ENCODE data around the gene CPNE9. TPM values are rescaled to one million over a fixed set of nuclear protein-coding genes. Genes with fewer than 3 reads are reported as not detected.
"Not testable (repeated sequence)": the region's sequence is repeated elsewhere in the genome, so short reads cannot be mapped to it uniquely, and the experiment has no call there.

The CPNE9 gene
- total RNA-seq, 1 experiment from 2014 or later, result 0.07 TPM

- Histone ChIP-seq H3K9me3 (ENCODE audit: low read length) (no peaks in the 10 kb centered on the region), H2AFZ (ENCODE audit: low read length) (peak within 1 kb of the TSS; percentile 93), H4K20me1 (ENCODE audit: low read length) (no peaks in the 10 kb centered on the region), H3K27me3 (ENCODE audit: low read length) (no peaks in the 10 kb centered on the region), H3K4me3 (ENCODE audit: low read length) (peak within 1 kb of the TSS; percentile 80), H3F3A (ENCODE audit: low read length, unreplicated experiment) (no peaks in the 10 kb centered on the region), H3K36me3 (ENCODE audit: low read depth, low read length) (no peaks in the 10 kb centered on the region; the same call in 1 of the 2 replicates), H3K9me2 (replicated peaks; ENCODE audit: low read length) (no peaks in the 10 kb centered on the region), H3K4me2 (ENCODE audit: low read length) (peak within 1 kb of the TSS; percentile 88), H3K79me2 (ENCODE audit: low read length) (peaks cover 18% of the 10 kb centered on the region), H3K9ac (ENCODE audit: low read length) (peak within 1 kb of the TSS; percentile 77), H3K4me1 (ENCODE audit: insufficient read depth, low read length) (peaks cover 25% of the 10 kb centered on the region), H3K27ac (ENCODE audit: low read length) (no peak within 1 kb of the TSS)
- TF ChIP-seq EZH2 (IDR thresholded peaks at IDR 0.05; ENCODE audit: low read length, unreplicated experiment) (no peak), EZH2phosphoT487 (IDR thresholded peaks at IDR 0.05; ENCODE audit: borderline replicate concordance, low read length) (no peak)
- TF ChIP-seq, protein P1, sequence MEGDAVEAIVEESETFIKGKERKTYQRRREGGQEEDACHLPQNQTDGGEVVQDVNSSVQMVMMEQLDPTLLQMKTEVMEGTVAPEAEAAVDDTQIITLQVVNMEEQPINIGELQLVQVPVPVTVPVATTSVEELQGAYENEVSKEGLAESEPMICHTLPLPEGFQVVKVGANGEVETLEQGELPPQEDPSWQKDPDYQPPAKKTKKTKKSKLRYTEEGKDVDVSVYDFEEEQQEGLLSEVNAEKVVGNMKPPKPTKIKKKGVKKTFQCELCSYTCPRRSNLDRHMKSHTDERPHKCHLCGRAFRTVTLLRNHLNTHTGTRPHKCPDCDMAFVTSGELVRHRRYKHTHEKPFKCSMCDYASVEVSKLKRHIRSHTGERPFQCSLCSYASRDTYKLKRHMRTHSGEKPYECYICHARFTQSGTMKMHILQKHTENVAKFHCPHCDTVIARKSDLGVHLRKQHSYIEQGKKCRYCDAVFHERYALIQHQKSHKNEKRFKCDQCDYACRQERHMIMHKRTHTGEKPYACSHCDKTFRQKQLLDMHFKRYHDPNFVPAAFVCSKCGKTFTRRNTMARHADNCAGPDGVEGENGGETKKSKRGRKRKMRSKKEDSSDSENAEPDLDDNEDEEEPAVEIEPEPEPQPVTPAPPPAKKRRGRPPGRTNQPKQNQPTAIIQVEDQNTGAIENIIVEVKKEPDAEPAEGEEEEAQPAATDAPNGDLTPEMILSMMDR (conservative IDR thresholded peaks at IDR 0.05; ENCODE audit: low read depth, low read length), result no peak
- ATAC-seq (peak; percentile 92), DNase-seq (peak; percentile 79)
- no TSS peak for BruUV-seq (replicated peaks)
- intact Hi-C loops (cut with micrococcal nuclease), result loop anchor here (2.0 to 10.0 kb wide), 2 partner anchors 15 to 55 kb away; no protein-coding TSS in a partner anchor
- CTCF ChIA-PET, result no interaction called here
- POLR2A ChIA-PET (ENCODE audit: unreplicated experiment), result interaction anchor here (0.7 kb wide), 1 partner anchor 19 kb away, joined by 3 read pairs; no protein-coding TSS in a partner anchor
These were observed 66.0 kb downstream of the CPNE9 start, which contains the start of gene CAMK1 for GRCh38 chr3:9769426-9770275. Gene CAMK1 (minus strand): TSS chr3:9769947. CDS start chr3:9767749, 2,198 bp downstream.

DNA sequence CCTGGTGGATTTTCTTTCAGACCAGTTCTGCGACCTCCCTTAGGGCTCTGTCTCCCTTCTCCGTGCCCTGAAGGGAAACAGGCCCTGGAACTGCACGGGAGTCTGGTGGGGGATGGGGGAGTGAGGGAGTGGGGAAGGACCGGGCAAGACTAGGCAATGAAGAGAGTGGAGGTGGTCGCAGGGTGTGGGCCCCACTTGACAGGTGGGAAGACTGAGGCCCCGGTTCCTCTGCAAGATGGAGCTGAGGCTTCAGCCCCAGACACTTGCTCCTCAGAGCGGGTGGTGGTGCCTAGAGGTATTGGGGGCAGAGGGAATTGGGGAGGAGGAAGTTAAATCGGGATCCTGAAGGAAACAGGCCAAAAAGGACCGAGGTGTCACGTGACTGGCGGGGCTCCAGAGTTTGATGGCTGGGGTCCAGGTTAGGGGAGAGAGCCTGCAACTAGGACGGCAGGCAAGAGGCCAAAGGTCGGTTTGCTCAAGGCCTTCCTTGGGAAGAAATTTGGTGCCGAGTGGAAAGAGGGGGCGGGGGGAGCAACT, 66.7 kb downstream of the CPNE9 start:
- no peaks in the 10 kb centered on the region for H3K9me3 ChIP-seq (ENCODE audit: low read length)
- no TSS peak for BruUV-seq (replicated peaks)
- peak overlapping the region; percentile 88 for H3K4me2 ChIP-seq (ENCODE audit: low read length)
- ATAC-seq, result no peak
- H3F3A ChIP-seq (ENCODE audit: low read length, unreplicated experiment), result no peaks in the 10 kb centered on the region
- peak overlapping the region; percentile 77 for H3K9ac ChIP-seq (ENCODE audit: low read length)
- H3K36me3 ChIP-seq (ENCODE audit: low read depth, low read length), result no peaks in the 10 kb centered on the region; the same call in 1 of the 2 replicates
- DNase-seq, result no peak
- peaks cover 25% of the 10 kb centered on the region for H3K4me1 ChIP-seq (ENCODE audit: insufficient read depth, low read length)
- H3K27me3 ChIP-seq (ENCODE audit: low read length), result no peaks in the 10 kb centered on the region
- intact Hi-C loops (cut with micrococcal nuclease), result loop anchor here (10.0 kb wide), 1 partner anchor 56 kb away; no protein-coding TSS in a partner anchor
- POLR2A ChIA-PET (ENCODE audit: unreplicated experiment), result interaction anchor here (0.7 kb wide), 1 partner anchor 19 kb away, joined by 3 read pairs; no protein-coding TSS in a partner anchor
- TF ChIP-seq, protein P1 (conservative IDR thresholded peaks at IDR 0.05; ENCODE audit: low read depth, low read length), result no peak
- no peak for TF ChIP-seq EZH2 (IDR thresholded peaks at IDR 0.05; ENCODE audit: low read length, unreplicated experiment)
- TF ChIP-seq EZH2phosphoT487 (IDR thresholded peaks at IDR 0.05; ENCODE audit: borderline replicate concordance, low read length), result no peak
- no peaks in the 10 kb centered on the region for H3K9me2 ChIP-seq (replicated peaks; ENCODE audit: low read length)
- H3K79me2 ChIP-seq (ENCODE audit: low read length), result peaks cover 18% of the 10 kb centered on the region
- H3K4me3 ChIP-seq (ENCODE audit: low read length), result peak overlapping the region; percentile 80
- no peak overlapping the region for H3K27ac ChIP-seq (ENCODE audit: low read length)
- no peaks in the 10 kb centered on the region for H4K20me1 ChIP-seq (ENCODE audit: low read length)
- H2AFZ ChIP-seq (ENCODE audit: low read length), result peak overlapping the region; percentile 93
- CTCF ChIA-PET, result interaction anchor here (0.9 kb wide), 1 partner anchor 80 kb away, joined by 3 read pairs; no protein-coding TSS in a partner anchor

- H3K9me2 ChIP-seq (replicated peaks; ENCODE audit: low read length); H4K20me1 ChIP-seq (ENCODE audit: low read length); H2AFZ ChIP-seq (ENCODE audit: low read length); H3K4me2 ChIP-seq (ENCODE audit: low read length); DNase-seq; H3K27ac ChIP-seq (ENCODE audit: low read length); H3K36me3 ChIP-seq (ENCODE audit: low read depth, low read length); H3K9ac ChIP-seq (ENCODE audit: low read length); ATAC-seq; BruUV-seq (replicated peaks); H3K9me3 ChIP-seq (ENCODE audit: low read length); H3F3A ChIP-seq (ENCODE audit: low read length, unreplicated experiment); POLR2A ChIA-PET (ENCODE audit: unreplicated experiment); H3K27me3 ChIP-seq (ENCODE audit: low read length); H3K4me3 ChIP-seq (ENCODE audit: low read length): not testable (repeated sequence)
- Histone ChIP-seq H3K4me1 (ENCODE audit: insufficient read depth, low read length) (peaks cover 25% of the 10 kb centered on the region), H3K79me2 (ENCODE audit: low read length) (peaks cover 18% of the 10 kb centered on the region)
- CTCF ChIA-PET, result interaction anchor here (0.9 kb wide), 1 partner anchor 79 kb away, joined by 3 read pairs; no protein-coding TSS in a partner anchor
- intact Hi-C loops (cut with micrococcal nuclease), result loop anchor here (10.0 kb wide), 1 partner anchor 56 kb away; no protein-coding TSS in a partner anchor
These were observed 67.4 kb downstream of the CPNE9 start for GRCh38 chr3:9771007-9771406.
